D341Med (cell line): Measurements from ENCODE around the gene BRK1.
"Not testable (repeated sequence)": the region's sequence is repeated elsewhere in the genome, so short reads cannot be mapped to it uniquely, and the experiment has no call there.

Experiments
- DNase-seq: peaks from one replicate; pipeline ENCODE4 v3.0.0; 2012; ENCODE audit warnings: low spot score

Gene BRK1

GRCh38 chr3:10115326-10116137, at the start of gene BRK1:
TSS of gene BRK1 (plus strand) at chr3:10115675. CDS start at chr3:10115702, 27 bp downstream.
- peak; percentile 99 for DNase-seq

- DNase-seq = not testable (repeated sequence)
These were observed 45.4 kb upstream of the BRK1 start for GRCh38 chr3:10070077-10070476.

GRCh38 chr3:10074666-10075065, 40.8 kb upstream of the BRK1 start:
- no peak for DNase-seq

GRCh38 chr3:10081871-10082270, 33.6 kb upstream of the BRK1 start:
- DNase-seq = no peak

GRCh38 chr3:10085738-10086137, 29.7 kb upstream of the BRK1 start:
- no peak for DNase-seq

- DNase-seq = no peak
These were observed 27.2 kb upstream of the BRK1 start for GRCh38 chr3:10088256-10088655.

GRCh38 chr3:10090179-10090578, 25.3 kb upstream of the BRK1 start:
- DNase-seq = no peak

- DNase-seq = not testable (repeated sequence)
These were observed 24.7 kb upstream of the BRK1 start for GRCh38 chr3:10090774-10091173.

GRCh38 chr3:10091387-10091786, 24.1 kb upstream of the BRK1 start:
- DNase-seq = not testable (repeated sequence)

GRCh38 chr3:10093678-10094077, 21.8 kb upstream of the BRK1 start:
- DNase-seq = no peak

GRCh38 chr3:10099041-10099440, 16.4 kb upstream of the BRK1 start:
- DNase-seq = no peak

GRCh38 chr3:10106919-10107318, 8.6 kb upstream of the BRK1 start:
- DNase-seq = no peak

- DNase-seq = no peak
These were observed 7.4 kb upstream of the BRK1 start, which contains the start of gene FANCD2OS for GRCh38 chr3:10108091-10108490. TSS of gene FANCD2OS (minus strand) at chr3:10108255. CDS start at chr3:10104774, 3,481 bp downstream.

- DNase-seq = no peak
These were observed 624 bp downstream of the BRK1 start for GRCh38 chr3:10116138-10116460.

GRCh38 chr3:10116928-10117327, 1.5 kb downstream of the BRK1 start:
- no peak for DNase-seq

GRCh38 chr3:10119376-10119775, 3.9 kb downstream of the BRK1 start:
- no peak for DNase-seq

- DNase-seq = no peak
These were observed 5.6 kb downstream of the BRK1 start for GRCh38 chr3:10121064-10121463.

- no peak for DNase-seq
These were observed 7.2 kb downstream of the BRK1 start for GRCh38 chr3:10122724-10123123.

GRCh38 chr3:10135872-10136271, 20.4 kb downstream of the BRK1 start:
- DNase-seq = not testable (repeated sequence)

- DNase-seq = no peak
These were observed 21.0 kb downstream of the BRK1 start for GRCh38 chr3:10136426-10137005.

- DNase-seq = no peak
These were observed 21.7 kb downstream of the BRK1 start for GRCh38 chr3:10137178-10137577.

- no peak for DNase-seq
These were observed 25.6 kb downstream of the BRK1 start for GRCh38 chr3:10140996-10141546.
